ENCODE results near the gene UAP1L1. TPM values are rescaled to one million over a fixed set of nuclear protein-coding genes. Genes with fewer than 3 reads are reported as not detected.

UAP1L1 gene
- polyA plus RNA-seq, 1 donor (not counting 4 experiments of a cell fraction or from before 2014, with no cell fraction given): 2.7 TPM

DNA sequence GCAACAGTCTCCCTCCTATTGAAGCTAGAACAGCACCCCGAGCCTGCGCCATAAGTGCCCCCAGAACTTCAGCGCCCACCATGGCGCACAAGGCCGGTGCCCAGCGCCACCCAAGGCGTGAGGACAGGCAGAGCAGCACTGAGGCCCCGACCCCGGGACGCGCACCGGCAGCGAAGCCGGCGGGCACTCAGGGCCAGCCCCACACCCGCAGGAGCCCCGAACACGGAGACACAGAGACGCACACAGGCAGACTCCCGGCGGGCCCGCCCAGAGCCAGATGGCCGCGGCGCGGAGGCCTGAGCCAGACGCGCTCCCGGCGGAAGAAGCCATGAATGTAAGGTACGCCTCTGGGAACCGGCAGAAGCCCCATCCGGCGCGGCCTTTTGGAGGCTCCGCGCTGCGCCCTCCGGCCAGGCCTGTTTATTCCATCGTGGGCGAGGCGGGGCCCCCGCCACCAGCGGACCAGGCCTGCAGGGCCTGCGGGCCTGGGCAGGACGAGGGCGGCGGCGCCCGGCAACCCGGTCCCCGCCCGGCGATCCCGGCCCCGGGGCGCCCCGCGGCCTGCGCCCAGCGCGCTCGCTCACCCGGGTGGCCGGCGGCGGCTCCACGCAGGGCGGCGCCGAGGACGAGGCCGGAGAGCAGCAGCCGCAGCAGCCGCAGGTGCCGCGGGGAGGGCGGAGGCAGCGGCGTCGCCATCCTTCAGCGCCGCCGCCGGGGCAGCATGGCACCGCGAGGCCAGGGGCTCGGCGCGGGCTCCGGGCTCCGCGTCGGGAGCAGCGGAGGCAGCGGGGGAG is 31.8 kb upstream of the UAP1L1 start:
- Histone ChIP-seq H3K27ac (ENCODE audit: control insufficient read depth, insufficient read depth, low read length) (no peak overlapping the region), H3K4me2 (ENCODE audit: control insufficient read depth, extremely low read depth, insufficient read depth, low read depth, low read length) (peak overlapping the region; percentile 82), H3K9me1 (ENCODE audit: control insufficient read depth, extremely low read depth, insufficient read depth, low read length) (no peaks in the 10 kb centered on the region), H3K9ac (ENCODE audit: control insufficient read depth, extremely low read depth, insufficient read depth, low read length) (peak overlapping the region; percentile 22), H4K20me1 (ENCODE audit: control insufficient read depth, extremely low read depth, insufficient read depth, low read length) (peaks cover 11% of the 10 kb centered on the region), H3K4me1 (ENCODE audit: control insufficient read depth, extremely low read depth, insufficient read depth, low read length) (peaks cover 11% of the 10 kb centered on the region), H3K27me3 (ENCODE audit: control insufficient read depth, extremely low read depth, insufficient read depth, low read length) (peaks cover 29% of the 10 kb centered on the region), H3K4me3 (ENCODE audit: control insufficient read depth in 2 of 3, extremely low read depth in 1 of 3, insufficient read depth in 2 of 3, low read depth in 1 of 3, low read length in 3 of 3) (peak overlapping the region; percentile 53 to 65 (median 63)), H2AFZ (ENCODE audit: control insufficient read depth, low read length) (peak overlapping the region; percentile 68), H3K79me2 (ENCODE audit: control insufficient read depth, insufficient read depth, low read length) (peaks cover 2% of the 10 kb centered on the region), H3K36me3 (ENCODE audit: control insufficient read depth in 2 of 2, extremely low read depth in 1 of 2, insufficient read depth in 2 of 2, low read length in 2 of 2) (no peaks in the 10 kb centered on the region), H3K9me3 (ENCODE audit: control insufficient read depth, low read depth, low read length) (no peaks in the 10 kb centered on the region)
- TF ChIP-seq EZH2 (IDR thresholded peaks at IDR 0.05; ENCODE audit: low read length): no peak
- TF ChIP-seq, protein P1, sequence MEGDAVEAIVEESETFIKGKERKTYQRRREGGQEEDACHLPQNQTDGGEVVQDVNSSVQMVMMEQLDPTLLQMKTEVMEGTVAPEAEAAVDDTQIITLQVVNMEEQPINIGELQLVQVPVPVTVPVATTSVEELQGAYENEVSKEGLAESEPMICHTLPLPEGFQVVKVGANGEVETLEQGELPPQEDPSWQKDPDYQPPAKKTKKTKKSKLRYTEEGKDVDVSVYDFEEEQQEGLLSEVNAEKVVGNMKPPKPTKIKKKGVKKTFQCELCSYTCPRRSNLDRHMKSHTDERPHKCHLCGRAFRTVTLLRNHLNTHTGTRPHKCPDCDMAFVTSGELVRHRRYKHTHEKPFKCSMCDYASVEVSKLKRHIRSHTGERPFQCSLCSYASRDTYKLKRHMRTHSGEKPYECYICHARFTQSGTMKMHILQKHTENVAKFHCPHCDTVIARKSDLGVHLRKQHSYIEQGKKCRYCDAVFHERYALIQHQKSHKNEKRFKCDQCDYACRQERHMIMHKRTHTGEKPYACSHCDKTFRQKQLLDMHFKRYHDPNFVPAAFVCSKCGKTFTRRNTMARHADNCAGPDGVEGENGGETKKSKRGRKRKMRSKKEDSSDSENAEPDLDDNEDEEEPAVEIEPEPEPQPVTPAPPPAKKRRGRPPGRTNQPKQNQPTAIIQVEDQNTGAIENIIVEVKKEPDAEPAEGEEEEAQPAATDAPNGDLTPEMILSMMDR (optimal IDR thresholded peaks at IDR 0.05 in 1 of 3, IDR thresholded peaks at IDR 0.05 in 1 of 3, conservative IDR thresholded peaks at IDR 0.05 in 1 of 3; ENCODE audit: extremely low read depth in 1 of 3, insufficient read depth in 2 of 3, low read length in 3 of 3): no peak
- DNase-seq (ENCODE audit: low read depth, low spot score) (no peak), FAIRE-seq (no peak)
- dilution Hi-C loops (cut with MboI; ENCODE audit: extremely low pct_ligation_motif_present, low sequenced_read_pairs): no loop called here

DNA sequence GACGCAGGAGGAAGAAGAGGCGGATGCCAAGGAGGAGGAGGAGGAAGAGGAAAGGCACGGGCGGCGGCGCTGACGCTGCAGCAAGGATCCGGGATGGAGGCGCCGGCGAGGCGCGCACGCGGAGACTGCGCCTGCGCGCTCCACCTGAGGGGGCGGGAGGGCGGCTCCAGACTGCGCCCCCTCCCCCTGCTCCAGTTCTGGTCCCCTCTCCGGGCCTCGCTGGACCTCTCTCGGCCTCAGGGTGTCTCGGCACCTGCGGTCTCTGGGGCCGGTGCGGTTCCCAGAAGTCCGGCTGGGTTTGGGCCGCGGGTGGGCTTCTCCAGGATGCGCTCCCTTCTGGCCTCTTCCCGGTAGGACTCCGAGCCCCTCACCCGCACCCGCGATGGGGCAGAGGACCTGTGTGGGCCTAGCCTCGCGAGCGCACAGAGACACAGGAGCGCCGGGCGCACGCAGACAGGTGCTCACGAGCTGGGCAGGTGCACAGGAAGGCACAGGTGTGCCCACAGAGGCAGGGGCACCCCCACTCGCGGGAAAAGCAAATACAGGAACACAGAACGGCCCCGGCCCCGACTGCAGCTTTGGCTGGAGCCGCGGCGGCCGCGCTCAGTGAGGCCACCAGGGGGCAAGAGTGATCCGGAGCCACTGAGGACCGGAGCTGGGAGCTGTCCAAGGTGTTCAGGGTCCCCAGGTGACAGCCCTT is 31.1 kb upstream of the UAP1L1 start, which contains the start of gene NPDC1:
Gene NPDC1, minus strand, starts transcription at position 90 of the 700 bp plus-strand sequence. CDS start 188 bp downstream, outside the sequence.
- Histone ChIP-seq H3K4me1 (ENCODE audit: control insufficient read depth, extremely low read depth, insufficient read depth, low read length) (peaks cover 11% of the 10 kb centered on the region), H4K20me1 (ENCODE audit: control insufficient read depth, extremely low read depth, insufficient read depth, low read length) (peaks cover 13% of the 10 kb centered on the region), H3K4me2 (ENCODE audit: control insufficient read depth, extremely low read depth, insufficient read depth, low read depth, low read length) (peak within 1 kb of the TSS; percentile 82), H3K4me3 (ENCODE audit: control insufficient read depth in 2 of 3, extremely low read depth in 1 of 3, insufficient read depth in 2 of 3, low read depth in 1 of 3, low read length in 3 of 3) (peak within 1 kb of the TSS; percentile 53 to 65 (median 63)), H3K36me3 (ENCODE audit: control insufficient read depth in 2 of 2, extremely low read depth in 1 of 2, insufficient read depth in 2 of 2, low read length in 2 of 2) (no peaks in the 10 kb centered on the region), H2AFZ (ENCODE audit: control insufficient read depth, low read length) (peak within 1 kb of the TSS; percentile 68), H3K27me3 (ENCODE audit: control insufficient read depth, extremely low read depth, insufficient read depth, low read length) (peaks cover 29% of the 10 kb centered on the region), H3K9me1 (ENCODE audit: control insufficient read depth, extremely low read depth, insufficient read depth, low read length) (no peaks in the 10 kb centered on the region), H3K9me3 (ENCODE audit: control insufficient read depth, low read depth, low read length) (no peaks in the 10 kb centered on the region), H3K27ac (ENCODE audit: control insufficient read depth, insufficient read depth, low read length) (no peak within 1 kb of the TSS), H3K79me2 (ENCODE audit: control insufficient read depth, insufficient read depth, low read length) (peaks cover 2% of the 10 kb centered on the region), H3K9ac (ENCODE audit: control insufficient read depth, extremely low read depth, insufficient read depth, low read length) (peak within 1 kb of the TSS; percentile 22)
- TF ChIP-seq, protein P1 (optimal IDR thresholded peaks at IDR 0.05 in 1 of 3, IDR thresholded peaks at IDR 0.05 in 1 of 3, conservative IDR thresholded peaks at IDR 0.05 in 1 of 3; ENCODE audit: extremely low read depth in 1 of 3, insufficient read depth in 2 of 3, low read length in 3 of 3): peak; percentile 85 to 97 (median 91)
- TF ChIP-seq EZH2 (IDR thresholded peaks at IDR 0.05; ENCODE audit: low read length): no peak
- DNase-seq (ENCODE audit: low read depth, low spot score) (no peak), FAIRE-seq (no peak)
- dilution Hi-C loops (cut with MboI; ENCODE audit: extremely low pct_ligation_motif_present, low sequenced_read_pairs): no loop called here

Measured in keratinocyte (primary cell).